Measurements from ENCODE around the gene SERPINA9. TPM values are rescaled to one million over a fixed set of nuclear protein-coding genes. Genes with fewer than 3 reads are reported as not detected.

Gene SERPINA9
- total RNA-seq, 3 donors from 2014 or later (not counting 1 experiment from before 2014, with no cell fraction given): not detected

- H3K27me3 ChIP-seq (ENCODE audit: control insufficient read depth, insufficient read depth, low read length): no peaks in the 10 kb centered on the region
- H3K4me3 ChIP-seq (ENCODE audit: low read length): no peak overlapping the region
- Mint-ChIP-seq H3K36me3 (no peaks in the 10 kb centered on the region), H3K9me3 (peaks cover 4 to 7% of the 10 kb centered on the region in 2 donors), H3K4me1 (no peaks in the 10 kb centered on the region), H3K27me3 (ENCODE audit: low read depth in 2 of 2) (peaks cover 11 to 19% of the 10 kb centered on the region in 2 donors), H3K27ac (no peak overlapping the region), H3K4me3 (no peak overlapping the region)
- H3K4me1 ChIP-seq (ENCODE audit: control insufficient read depth, insufficient read depth, low read length): no peaks in the 10 kb centered on the region
- intact Hi-C loops (cut with micrococcal nuclease): no loop called here
- no peak overlapping the region for H3K27ac ChIP-seq (ENCODE audit: low read length)
- no peak for TF ChIP-seq CTCF (IDR thresholded peaks at IDR 0.05)
- 88% methylated on average over 3 of the region's 3 CpGs for WGBS (ENCODE audit: insufficient coverage)
- peaks cover 8% of the 10 kb centered on the region for H3K9me3 ChIP-seq (ENCODE audit: control insufficient read depth, insufficient read depth, low read length)
- H3K36me3 ChIP-seq (ENCODE audit: control insufficient read depth, insufficient read depth, low read length): no peaks in the 10 kb centered on the region
- DNase-seq: no peak
- ATAC-seq: no peak
Observed at GRCh38 chr14:94469261-94469660, 6.7 kb downstream of the SERPINA9 start.

GRCh38 chr14:94467728-94468520 lies 8.1 kb downstream of the SERPINA9 start:
- TF ChIP-seq CTCF (IDR thresholded peaks at IDR 0.05): no peak
- Histone ChIP-seq H3K4me1 (ENCODE audit: control insufficient read depth, insufficient read depth, low read length) (no peaks in the 10 kb centered on the region), H3K27ac (ENCODE audit: low read length) (no peak overlapping the region), H3K27me3 (ENCODE audit: control insufficient read depth, insufficient read depth, low read length) (no peaks in the 10 kb centered on the region), H3K9me3 (ENCODE audit: control insufficient read depth, insufficient read depth, low read length) (peaks cover 8% of the 10 kb centered on the region), H3K4me3 (ENCODE audit: low read length) (no peak overlapping the region), H3K36me3 (ENCODE audit: control insufficient read depth, insufficient read depth, low read length) (no peaks in the 10 kb centered on the region)
- peaks cover 11 to 19% of the 10 kb centered on the region in 2 donors for H3K27me3 Mint-ChIP-seq (ENCODE audit: low read depth in 2 of 2)
- WGBS (ENCODE audit: insufficient coverage): 93% methylated on average over 4 of the region's 4 CpGs
- no peak for DNase-seq
- H3K4me3 Mint-ChIP-seq: no peak overlapping the region
- H3K27ac Mint-ChIP-seq: no peak overlapping the region
- peaks cover 4 to 7% of the 10 kb centered on the region in 2 donors for H3K9me3 Mint-ChIP-seq
- no peaks in the 10 kb centered on the region for H3K4me1 Mint-ChIP-seq
- no peaks in the 10 kb centered on the region for H3K36me3 Mint-ChIP-seq
- ATAC-seq: no peak
- intact Hi-C loops (cut with micrococcal nuclease): no loop called here

GRCh38 chr14:94466706-94467370 lies 9.2 kb downstream of the SERPINA9 start:
- 74% methylated on average over 3 of the region's 3 CpGs for WGBS (ENCODE audit: insufficient coverage)
- intact Hi-C loops (cut with micrococcal nuclease): no loop called here
- no peak overlapping the region for H3K4me3 ChIP-seq (ENCODE audit: low read length)
- H3K27me3 ChIP-seq (ENCODE audit: control insufficient read depth, insufficient read depth, low read length): no peaks in the 10 kb centered on the region
- DNase-seq (no peak), ATAC-seq (no peak)
- Mint-ChIP-seq H3K4me1 (no peaks in the 10 kb centered on the region), H3K27ac (no peak overlapping the region), H3K4me3 (no peak overlapping the region), H3K27me3 (ENCODE audit: low read depth in 2 of 2) (peaks cover 6 to 11% of the 10 kb centered on the region in 2 donors), H3K36me3 (no peaks in the 10 kb centered on the region), H3K9me3 (peaks cover 4 to 10% of the 10 kb centered on the region in 2 donors)
- H3K4me1 ChIP-seq (ENCODE audit: control insufficient read depth, insufficient read depth, low read length): peaks cover 1% of the 10 kb centered on the region
- H3K27ac ChIP-seq (ENCODE audit: low read length): no peak overlapping the region
- H3K36me3 ChIP-seq (ENCODE audit: control insufficient read depth, insufficient read depth, low read length): no peaks in the 10 kb centered on the region
- peaks cover 8% of the 10 kb centered on the region for H3K9me3 ChIP-seq (ENCODE audit: control insufficient read depth, insufficient read depth, low read length)
- TF ChIP-seq CTCF (IDR thresholded peaks at IDR 0.05): no peak
